K562 (cell line): Measurements from ENCODE around the gene SERTAD1. TPM values are rescaled to one million over a fixed set of nuclear protein-coding genes. Genes with fewer than 3 reads are reported as not detected.

Source experiments
- DNMT1 ChIP-seq: fragments of 450-650 bp; IDR thresholded peaks from 2 replicates; pipeline ENCODE4 v1.6.1; 2016; ENCODE audit warnings: antibody characterized with exemption, mild to moderate bottlenecking
- E2F1 ChIP-seq: sonication (generic); formaldehyde crosslinking; IDR thresholded peaks from 2 replicates; pipeline ENCODE4 v1.8.1; 2023; ENCODE audit warnings: mild to moderate bottlenecking, missing genetic modification reagents, moderate library complexity
- E2F8 ChIP-seq: fragments of 450-650 bp; IDR thresholded peaks from 2 replicates; pipeline ENCODE4 v1.7.1; 2018; ENCODE audit warnings: mild to moderate bottlenecking, low read depth; ENCODE audit not compliant: partially characterized antibody
- GTF3C2 ChIP-seq: IDR thresholded peaks from 3 replicates; pipeline ENCODE4 v1.6.1; 2011; ENCODE audit warnings: borderline replicate concordance, mild to moderate bottlenecking, moderate library complexity; ENCODE audit not compliant: insufficient read length; ENCODE audit errors: extremely low read depth
- MAFF ChIP-seq: IDR thresholded peaks from 2 replicates; pipeline ENCODE4 v1.6.1; 2012; ENCODE audit warnings: low read length, improper control_type of control experiment
- RFX1 ChIP-seq: fragments of 450-650 bp; IDR thresholded peaks from 2 replicates; pipeline ENCODE4 v1.6.1; 2016; ENCODE audit warnings: mild to moderate bottlenecking, moderate library complexity
- TSHZ1 ChIP-seq: fragments of 250-450 bp; sonication (Bioruptor Pico); IDR thresholded peaks from 2 replicates; pipeline ENCODE4 v1.4.0; 2020; ENCODE audit warnings: mild to moderate bottlenecking, moderate library complexity
- ZNF324 ChIP-seq: fragments of 250-450 bp; sonication (Bioruptor Pico); IDR thresholded peaks from 2 replicates; pipeline ENCODE4 v1.4.0; 2020; ENCODE audit warnings: mild to moderate bottlenecking
- ZNF589 ChIP-seq: fragments of 200-800 bp; sonication (Bioruptor generic); IDR thresholded peaks from 2 replicates; pipeline ENCODE4 v1.6.1; 2016; ENCODE audit warnings: low read depth, missing genetic modification characterization, missing compliant biosample characterization
- polyA plus RNA-seq, 8 experiments: library from polyadenylated mRNA; depleted of rRNA in 4 of 8; stranded (reverse) in 5 of 8; unstranded in 3 of 8; fragments of >200 nt; fragmentation: Nextera tagmentation in 2 of 8; fragmentation: Illumina TruSeq in 1 of 8; extraction: Ambion mirVana in 2 of 8; extraction: Trizol in 1 of 8; gene quantifications; 2 replicates each; pipeline versions ENCODE4 v1.2.1 to v1.2.3, GENCODE V29; 2011 to 2014; ENCODE audit warnings: inconsistent platforms in 1 of 8, missing spikeins in 1 of 8
- total RNA-seq, 7 experiments: library from RNA; depleted of rRNA in 6 of 7; stranded (reverse); fragments of >200 nt in 6 of 7; fragmentation: Illumina TruSeq in 2 of 7; extraction: Trizol in 2 of 7; gene quantifications; 2 replicates each; pipeline versions ENCODE4 v1.2.1 to v1.2.3, GENCODE V29; 2011 to 2021; ENCODE audit warnings: low replicate concordance in 1 of 7

Gene SERTAD1
- total and polyA plus RNA-seq, 9 of the 15 experiments (the other 6 are each of a cell fraction or from before 2014, with no cell fraction given) = 0.15 to 8.7 (median 4.9) TPM

- TF ChIP-seq E2F8 (no peak), MAFF (no peak), ZNF324 (no peak), DNMT1 (no peak), ZNF589 (CRISPR knock-in tag) (0 out of 2 replicates have a peak, but pooled peaks have one; percentile 33), RFX1 (no peak; the same call in 1 of the 2 replicates), E2F1 (peak; percentile 75), TSHZ1 (CRISPR knock-in tag) (no peak), GTF3C2 (peak; percentile 35)
Measured at GRCh38 chr19:40425450-40426287, at the start of gene SERTAD1 (continued).
